ENCODE data around the gene VPREB3.

Gene VPREB3

GRCh38 chr22:23801238-23801821, 47.1 kb upstream of the VPREB3 start:
- H3K9me2 ChIP-seq (replicated peaks; ENCODE audit: insufficient read depth, low read length), result no peaks in the 10 kb centered on the region
- H3K4me2 ChIP-seq (ENCODE audit: low read depth, low read length), result no peak overlapping the region
- no peak for DNase-seq
- H3F3A ChIP-seq (ENCODE audit: insufficient read depth, low read length), result peaks cover 3% of the 10 kb centered on the region; the same call in 1 of the 2 replicates
- H3K9ac ChIP-seq (ENCODE audit: low read length), result no peak overlapping the region
- no peak overlapping the region for H3K27ac ChIP-seq (ENCODE audit: low read length)
- H3K27me3 ChIP-seq (replicated peaks; ENCODE audit: insufficient read depth, low read length), result no peaks in the 10 kb centered on the region
- H4K20me1 ChIP-seq (ENCODE audit: insufficient read depth, low read length), result no peaks in the 10 kb centered on the region
- H3K36me3 ChIP-seq (replicated peaks; ENCODE audit: insufficient read depth, low read length), result peaks cover 3% of the 10 kb centered on the region; the same call in 1 of the 2 replicates
- no peak overlapping the region for H2AFZ ChIP-seq (ENCODE audit: low read length)
- no peaks in the 10 kb centered on the region for H3K9me3 ChIP-seq (replicated peaks; ENCODE audit: insufficient read depth, low read length)
- no peaks in the 10 kb centered on the region for H3K79me2 ChIP-seq (ENCODE audit: low read length)
- TF ChIP-seq CTCF (IDR thresholded peaks at IDR 0.05; ENCODE audit: low read length) (no peak), EZH2 (optimal IDR thresholded peaks at IDR 0.05; ENCODE audit: low read depth, low read length) (no peak)
- H3K4me1 ChIP-seq (ENCODE audit: low read length), result peaks cover 8% of the 10 kb centered on the region
- no peak overlapping the region for H3K4me3 ChIP-seq (ENCODE audit: low read length)

- DNase-seq, result no peak
- Histone ChIP-seq H3K9ac (ENCODE audit: low read length) (no peak overlapping the region), H3K4me2 (ENCODE audit: low read depth, low read length) (no peak overlapping the region), H3K9me3 (replicated peaks; ENCODE audit: insufficient read depth, low read length) (no peaks in the 10 kb centered on the region), H3K27ac (ENCODE audit: low read length) (no peak overlapping the region), H3K4me3 (ENCODE audit: low read length) (no peak overlapping the region), H3K4me1 (ENCODE audit: low read length) (peaks cover under 1% of the 10 kb centered on the region; the same call in 1 of the 2 replicates), H2AFZ (ENCODE audit: low read length) (no peak overlapping the region), H3K79me2 (ENCODE audit: low read length) (peaks cover 3% of the 10 kb centered on the region; the same call in 1 of the 2 replicates), H3K9me2 (replicated peaks; ENCODE audit: insufficient read depth, low read length) (no peaks in the 10 kb centered on the region), H3K36me3 (replicated peaks; ENCODE audit: insufficient read depth, low read length) (peaks cover 3% of the 10 kb centered on the region; the same call in 1 of the 2 replicates), H3F3A (ENCODE audit: insufficient read depth, low read length) (no peaks in the 10 kb centered on the region), H4K20me1 (ENCODE audit: insufficient read depth, low read length) (no peaks in the 10 kb centered on the region), H3K27me3 (replicated peaks; ENCODE audit: insufficient read depth, low read length) (no peaks in the 10 kb centered on the region)
- TF ChIP-seq EZH2 (optimal IDR thresholded peaks at IDR 0.05; ENCODE audit: low read depth, low read length), result no peak
- TF ChIP-seq EZH2phosphoT487 (IDR thresholded peaks at IDR 0.05; ENCODE audit: low read length), result no peak
- TF ChIP-seq CTCF (IDR thresholded peaks at IDR 0.05; ENCODE audit: low read length), result no peak
These were observed 46.3 kb upstream of the VPREB3 start for GRCh38 chr22:23800297-23801237.

GRCh38 chr22:23796461-23796860, 42.2 kb upstream of the VPREB3 start:
- no peak for TF ChIP-seq CTCF (IDR thresholded peaks at IDR 0.05; ENCODE audit: low read length)
- Histone ChIP-seq H3K79me2 (ENCODE audit: low read length) (peaks cover 23% of the 10 kb centered on the region), H3K36me3 (replicated peaks; ENCODE audit: insufficient read depth, low read length) (peaks cover 14% of the 10 kb centered on the region; the same call in 1 of the 2 replicates), H3K27ac (ENCODE audit: low read length) (no peak overlapping the region), H2AFZ (ENCODE audit: low read length) (no peak overlapping the region), H3K9me2 (replicated peaks; ENCODE audit: insufficient read depth, low read length) (no peaks in the 10 kb centered on the region), H3K27me3 (replicated peaks; ENCODE audit: insufficient read depth, low read length) (no peaks in the 10 kb centered on the region), H3K4me1 (ENCODE audit: low read length) (no peaks in the 10 kb centered on the region), H4K20me1 (ENCODE audit: insufficient read depth, low read length) (no peaks in the 10 kb centered on the region), H3K9ac (ENCODE audit: low read length) (no peak overlapping the region), H3K9me3 (replicated peaks; ENCODE audit: insufficient read depth, low read length) (no peaks in the 10 kb centered on the region), H3F3A (ENCODE audit: insufficient read depth, low read length) (no peaks in the 10 kb centered on the region), H3K4me3 (ENCODE audit: low read length) (no peak overlapping the region), H3K4me2 (ENCODE audit: low read depth, low read length) (no peak overlapping the region)
- no peak for DNase-seq
